Activated CD8-positive, alpha-beta memory T cell treated with anti-CD3 and anti-CD28 coated beads, Interleukin-2, amount 50 U/mL, for 24 hours (primary cell): ENCODE results near the gene TMSB15A.
"Not testable (repeated sequence)": the region's sequence is repeated elsewhere in the genome, so short reads cannot be mapped to it uniquely, and the experiment has no call there.

Experiments
- DNase-seq: peaks from one replicate; pipeline ENCODE4 v3.0.0-alpha.2; 2020; ENCODE audit errors: extremely low read depth

TMSB15A gene

GRCh38 chrX:102515975-102516941 lies at the start of gene TMSB15A:
TSS of gene TMSB15A (minus strand) at chrX:102516739.
- DNase-seq: peak; percentile 14

DNA sequence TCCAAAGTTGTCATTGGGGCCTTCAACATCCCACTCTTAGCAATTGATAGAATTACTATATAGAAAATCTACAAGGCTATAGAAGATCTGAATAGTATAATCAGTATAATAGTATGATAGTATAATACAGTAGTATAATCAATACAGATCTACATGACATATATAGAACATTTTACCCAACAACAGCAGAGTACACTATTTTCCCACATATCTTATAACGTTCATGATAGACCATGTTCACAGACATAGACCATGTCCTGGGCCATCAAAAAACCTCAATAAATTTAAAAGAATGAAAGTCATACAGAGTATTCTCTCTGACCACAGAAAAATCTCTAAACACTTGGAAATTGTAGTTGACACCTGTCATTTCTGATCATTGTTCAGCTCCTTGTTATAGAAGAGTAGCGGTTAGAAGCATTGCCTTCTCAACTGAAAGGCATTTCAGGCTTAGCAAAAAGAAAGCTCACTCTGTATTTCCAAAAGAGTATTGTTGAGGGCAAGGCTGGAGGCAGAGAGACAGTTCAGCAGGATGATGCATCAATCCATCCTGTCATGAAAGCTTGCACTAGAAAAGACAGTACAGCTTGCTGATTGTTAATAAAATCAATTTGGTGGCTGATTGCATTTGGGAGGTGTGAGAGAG lies 44.0 kb upstream of the TMSB15A start:
- DNase-seq: no peak

GRCh38 chrX:102558607-102559006 lies 42.1 kb upstream of the TMSB15A start:
- DNase-seq: no peak

- no peak for DNase-seq
Observed at GRCh38 chrX:102548231-102548630, 31.7 kb upstream of the TMSB15A start.

- DNase-seq: no peak
Observed at GRCh38 chrX:102546828-102547493, 30.4 kb upstream of the TMSB15A start.

GRCh38 chrX:102546175-102546574 lies 29.6 kb upstream of the TMSB15A start:
- DNase-seq: not testable (repeated sequence)

- DNase-seq: no peak
Observed at GRCh38 chrX:102535958-102536357, 19.4 kb upstream of the TMSB15A start.

GRCh38 chrX:102517326-102517725 lies 787 bp upstream of the TMSB15A start:
- no peak for DNase-seq

GRCh38 chrX:102514536-102514935 lies 2.0 kb downstream of the TMSB15A start:
- no peak for DNase-seq

DNA sequence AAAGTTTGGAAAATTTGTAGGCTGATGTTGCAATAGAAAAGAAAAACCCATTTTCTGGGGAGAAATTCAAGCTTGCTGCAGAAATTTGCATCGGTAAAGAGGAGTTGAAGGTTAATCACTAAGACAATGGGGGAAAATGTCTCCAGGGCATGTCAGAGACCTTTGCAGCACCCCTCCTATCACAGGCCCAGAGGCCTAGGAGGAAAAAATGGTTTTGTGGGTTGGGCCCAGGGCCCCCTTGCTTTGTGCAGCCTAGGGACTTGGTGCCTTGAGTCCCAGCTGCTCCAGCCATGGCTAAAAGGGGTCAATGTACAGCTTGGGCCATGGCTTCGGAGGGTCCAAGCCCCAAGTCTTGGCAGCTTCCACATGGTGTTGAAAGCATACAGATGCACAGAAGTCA lies 17.8 kb downstream of the TMSB15A start:
- DNase-seq: no peak

- no peak for DNase-seq
Observed at GRCh38 chrX:102491766-102492165, 24.8 kb downstream of the TMSB15A start.

GRCh38 chrX:102478765-102479164 lies 37.8 kb downstream of the TMSB15A start:
- DNase-seq: not testable (repeated sequence)

- not testable (repeated sequence) for DNase-seq
Observed at GRCh38 chrX:102471762-102472220, 44.7 kb downstream of the TMSB15A start, which contains the start of gene TCP11X2. TSS of gene TCP11X2 (minus strand) at chrX:102471812.

DNA sequence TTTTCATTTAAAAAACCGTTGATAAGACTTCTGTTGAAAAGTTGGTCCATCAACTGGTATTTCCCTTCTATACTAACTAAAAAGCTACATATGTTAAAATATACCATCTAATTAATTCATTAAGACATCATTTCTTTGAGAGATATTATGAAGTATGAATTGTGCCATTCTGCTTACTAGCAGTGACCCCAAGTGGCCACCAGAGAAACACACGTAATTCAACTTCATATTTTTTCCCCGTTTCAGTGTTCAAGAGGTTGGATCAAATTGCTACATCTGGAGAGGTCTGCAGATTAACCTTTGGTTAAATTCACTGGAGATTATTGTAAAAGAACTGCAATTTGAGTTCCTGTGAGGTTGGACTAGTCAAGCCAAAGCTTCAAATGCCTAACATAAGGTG lies 46.3 kb downstream of the TMSB15A start:
- DNase-seq: not testable (repeated sequence)
